ENCODE measurements around the gene FHL5.
"Not testable (repeated sequence)": the region's sequence is repeated elsewhere in the genome, so short reads cannot be mapped to it uniquely, and the experiment has no call there.

Gene FHL5

GRCh38 chr6:96611342-96611991 lies 48.5 kb downstream of the FHL5 start:
- DNase-seq = no peak

- no peak for DNase-seq
Measured at GRCh38 chr6:96613291-96613999, 50.5 kb downstream of the FHL5 start.

GRCh38 chr6:96620851-96621250 lies 57.9 kb downstream of the FHL5 start:
- no peak for DNase-seq

- DNase-seq = no peak
Measured at GRCh38 chr6:96621983-96622382, 59.1 kb downstream of the FHL5 start.

GRCh38 chr6:96624957-96625356 lies 62.0 kb downstream of the FHL5 start:
- DNase-seq = no peak

- no peak for DNase-seq
Measured at GRCh38 chr6:96626759-96627364, 63.9 kb downstream of the FHL5 start.

- no peak for DNase-seq
Measured at GRCh38 chr6:96631248-96631647, 68.3 kb downstream of the FHL5 start.

- DNase-seq = not testable (repeated sequence)
Measured at GRCh38 chr6:96637979-96638378, 75.1 kb downstream of the FHL5 start.

GRCh38 chr6:96645106-96645505 lies 82.2 kb downstream of the FHL5 start:
- DNase-seq = no peak

GRCh38 chr6:96649926-96650325 lies 87.0 kb downstream of the FHL5 start:
- DNase-seq = no peak

- no peak for DNase-seq
Measured at GRCh38 chr6:96651816-96652215, 88.9 kb downstream of the FHL5 start.

GRCh38 chr6:96652552-96652951 lies 89.6 kb downstream of the FHL5 start:
- DNase-seq = no peak

- DNase-seq = no peak
Measured at GRCh38 chr6:96653181-96653580, 90.3 kb downstream of the FHL5 start.

- no peak for DNase-seq
Measured at GRCh38 chr6:96656567-96656966, 93.6 kb downstream of the FHL5 start.

GRCh38 chr6:96657344-96657743 lies 94.4 kb downstream of the FHL5 start:
- no peak for DNase-seq

GRCh38 chr6:96659084-96659845 lies 96.3 kb downstream of the FHL5 start:
- no peak for DNase-seq

Measured in right forelimb (tissue), 1 donor.